Hematopoietic multipotent progenitor cell treated with erythropoietin and hydrocortisone succinate and interleukin-3 and kit ligand, for 17 days (in vitro differentiated cells): ENCODE results near the gene SSU72.
"Not testable (repeated sequence)": the region's sequence is repeated elsewhere in the genome, so short reads cannot be mapped to it uniquely, and the experiment has no call there.

Source experiments
- DNase-seq: peaks from one replicate; pipeline ENCODE4 v3.0.0-alpha.2; 2015; ENCODE audit warnings: low spot score

The SSU72 gene

GRCh38 chr1:1595341-1595740 is 20.7 kb upstream of the SSU72 start:
- DNase-seq = not testable (repeated sequence)

GRCh38 chr1:1594602-1595260 is 20.1 kb upstream of the SSU72 start:
- no peak for DNase-seq

GRCh38 chr1:1593834-1594601 is 19.4 kb upstream of the SSU72 start:
- no peak for DNase-seq

DNA sequence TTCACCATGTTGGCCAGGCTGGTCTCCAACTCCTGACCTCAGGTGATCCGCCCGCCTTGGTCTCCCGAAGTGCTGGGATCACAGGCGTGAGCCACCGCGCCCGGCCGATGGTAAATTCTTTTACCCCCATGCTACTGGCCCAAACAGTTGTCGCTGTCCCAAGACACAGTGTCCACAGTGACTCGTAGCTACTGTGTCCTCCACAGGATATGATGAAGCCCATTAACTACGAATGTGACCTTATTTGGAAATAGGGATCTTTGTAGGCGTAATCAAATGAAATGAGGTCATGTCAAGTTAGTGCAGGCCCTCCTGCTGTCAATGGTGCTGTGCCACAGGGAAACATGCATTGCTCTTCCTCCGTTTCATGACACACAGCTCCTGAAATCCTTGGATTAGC is 16.8 kb upstream of the SSU72 start:
- DNase-seq = no peak

DNA sequence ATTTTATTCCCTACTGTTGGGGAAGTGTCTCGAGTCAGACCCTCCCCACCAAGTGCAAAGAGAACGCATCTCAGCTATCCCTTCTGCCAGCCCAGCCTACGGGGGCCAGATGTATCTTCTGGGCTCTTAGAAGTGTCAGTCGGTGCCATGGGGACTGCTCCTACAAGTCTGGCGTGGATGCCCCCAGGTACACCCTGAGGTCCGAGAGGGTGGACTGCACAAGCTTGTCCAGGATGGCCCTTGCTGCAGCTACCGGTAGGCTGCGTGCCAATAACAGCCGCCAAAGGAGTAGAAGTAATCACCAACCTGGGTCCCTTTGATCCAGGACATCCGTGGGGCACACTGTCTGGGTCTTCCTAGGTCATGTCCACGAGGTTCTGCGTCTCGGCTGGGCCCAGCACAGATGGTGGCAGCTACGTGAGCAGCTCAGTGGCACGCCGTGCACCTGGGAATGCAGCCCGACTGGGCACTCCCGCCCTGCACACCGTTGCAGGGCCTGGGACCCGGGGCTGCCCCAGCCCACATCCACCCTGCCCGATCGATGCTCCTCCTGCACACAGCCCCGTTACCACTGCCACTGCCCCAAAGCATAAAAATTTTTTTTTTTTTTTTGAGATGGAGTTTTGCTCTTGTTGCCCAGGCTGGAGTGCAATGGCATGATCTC is 8.8 kb upstream of the SSU72 start:
- DNase-seq = no peak

DNA sequence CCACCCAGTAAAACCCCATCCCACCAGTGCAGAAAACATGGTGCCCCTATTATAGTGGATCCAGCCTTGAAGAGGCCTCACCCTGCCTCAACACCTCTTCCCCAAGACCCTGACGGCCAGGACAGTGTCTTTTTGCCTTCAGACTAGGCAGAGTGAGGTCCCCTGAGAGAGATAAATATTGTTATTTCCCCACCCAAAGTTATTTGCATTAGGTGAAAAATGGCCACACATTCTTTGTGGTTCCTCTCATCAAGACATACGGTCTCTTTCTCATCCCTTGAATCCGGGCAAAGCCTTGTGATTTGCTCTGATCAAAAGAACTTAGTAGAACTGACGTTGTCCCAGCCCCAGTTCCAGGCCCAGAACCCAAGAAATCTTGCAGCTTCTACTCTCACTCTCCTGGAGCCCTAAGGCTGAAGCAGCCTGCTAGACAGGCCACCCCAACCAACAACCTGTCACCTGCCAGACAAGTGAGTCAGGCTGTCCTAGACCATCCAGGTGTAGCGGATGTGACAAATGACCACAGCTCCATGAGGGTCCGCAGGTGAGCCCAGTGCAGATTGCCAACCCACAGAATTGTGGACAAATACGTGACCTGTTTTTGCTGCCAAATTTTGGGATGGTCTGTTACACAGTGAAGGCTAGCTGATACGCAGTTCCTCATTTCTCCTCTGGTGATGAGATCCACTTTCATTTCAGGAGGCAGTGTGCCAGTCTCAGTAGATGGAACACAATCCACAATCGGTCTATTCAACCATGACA is 8.1 kb upstream of the SSU72 start:
- DNase-seq = no peak

DNA sequence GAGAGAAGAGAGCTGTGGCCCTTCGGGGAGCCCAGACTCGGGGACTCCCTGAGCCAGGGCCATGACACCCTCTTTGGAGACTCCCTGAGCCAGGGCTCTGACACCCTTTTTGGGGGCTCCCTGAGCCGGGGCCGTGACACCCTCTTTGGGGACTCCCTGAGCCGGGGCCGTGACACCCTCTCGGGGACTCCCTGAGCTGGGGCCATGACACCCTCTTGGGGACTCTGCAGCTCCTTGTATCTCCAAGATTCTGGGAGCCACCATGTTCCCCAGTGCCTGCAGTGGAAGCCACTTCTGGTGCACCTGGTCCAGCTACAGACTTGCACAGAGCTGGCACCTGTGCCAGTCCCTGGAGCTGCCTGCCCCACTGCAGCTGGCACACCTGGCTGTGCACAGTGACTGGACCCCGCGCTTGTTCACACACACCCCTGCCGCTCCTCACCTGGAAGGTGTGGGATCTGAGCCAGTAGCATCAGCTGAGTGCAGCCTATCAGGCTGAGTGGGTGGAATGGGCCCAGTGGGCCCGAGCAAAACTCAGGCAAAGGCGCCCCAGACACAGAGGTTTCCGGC is 3.8 kb upstream of the SSU72 start:
- no peak for DNase-seq

DNA sequence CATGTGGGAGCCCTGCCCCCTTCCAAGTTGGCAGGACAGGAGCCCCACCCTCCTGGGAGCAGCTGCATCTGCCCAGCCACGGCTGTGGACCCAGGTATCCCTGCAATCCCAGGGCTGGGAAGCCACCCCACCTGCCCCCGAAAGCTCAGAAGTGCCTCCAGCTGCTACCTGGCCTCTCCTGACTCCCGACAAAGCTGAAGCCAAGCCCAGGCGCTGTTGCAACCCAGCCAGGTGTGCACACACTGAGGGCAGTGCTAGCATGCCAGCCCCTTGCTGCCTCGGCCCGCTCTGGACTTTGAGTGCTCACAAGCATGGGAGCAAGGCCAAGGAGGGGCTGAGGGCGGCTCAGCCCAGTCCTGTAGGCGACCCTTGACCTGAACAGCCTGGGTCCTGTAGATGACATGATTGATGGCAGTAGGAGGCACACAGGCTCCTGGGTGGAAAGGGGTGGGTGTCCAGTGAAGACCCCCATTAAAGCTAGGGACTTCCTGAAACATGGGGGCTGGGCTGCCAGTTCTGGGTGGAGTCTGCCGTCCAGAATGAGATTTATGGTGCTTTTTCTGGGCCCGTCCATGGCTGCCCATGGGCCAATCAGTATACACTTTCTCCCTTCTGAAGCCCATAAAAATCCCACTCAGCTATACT is 2.8 kb upstream of the SSU72 start:
- DNase-seq = no peak

DNA sequence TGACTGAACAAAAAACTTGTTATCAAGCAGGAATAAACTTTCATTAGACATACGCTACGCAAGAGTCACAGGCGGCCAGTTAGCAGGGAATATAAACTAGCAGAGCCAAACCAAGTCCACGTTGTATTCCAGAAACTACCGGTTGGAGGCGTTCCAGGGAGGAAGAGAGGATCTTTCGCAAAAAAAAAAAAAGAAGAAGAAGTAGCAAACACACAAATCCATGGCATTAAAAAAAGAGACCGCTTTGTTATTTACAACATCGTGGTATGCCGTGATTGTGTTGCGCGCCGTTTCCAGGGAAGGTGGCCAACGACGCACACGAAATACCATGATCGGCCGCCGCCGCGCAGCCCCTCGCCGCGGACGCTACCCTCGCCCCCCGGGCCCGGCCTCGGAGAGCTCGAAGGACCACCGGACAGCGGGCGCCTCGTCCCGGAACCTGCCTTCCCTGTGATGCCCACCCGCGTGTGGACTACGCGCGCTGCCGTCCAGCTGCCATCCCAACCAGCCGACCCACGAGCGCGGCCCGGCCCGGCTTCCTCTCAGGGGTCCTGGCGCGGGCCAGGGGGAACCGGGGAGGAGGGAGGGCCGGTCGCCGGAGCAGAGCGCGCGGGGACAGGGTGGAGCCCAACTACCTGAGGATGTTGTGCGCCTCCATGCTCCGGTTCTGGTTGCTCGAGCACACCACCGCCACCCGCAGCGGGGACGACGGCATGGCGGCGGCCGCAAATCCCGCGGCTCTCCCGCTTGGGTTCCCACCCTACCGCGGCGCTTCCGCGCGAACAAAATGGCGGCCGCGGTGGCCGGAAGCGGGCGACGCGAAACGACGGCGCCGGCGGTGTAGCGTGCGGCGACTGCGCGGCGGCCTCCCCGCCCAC is 581 bp downstream of the SSU72 start:
- peak; percentile 75 for DNase-seq

- DNase-seq = no peak
These were observed 5.3 kb downstream of the SSU72 start for GRCh38 chr1:1569341-1569740.

GRCh38 chr1:1567891-1568291 is 6.8 kb downstream of the SSU72 start:
- no peak for DNase-seq

- no peak for DNase-seq
These were observed 7.3 kb downstream of the SSU72 start for GRCh38 chr1:1567152-1567875.

DNA sequence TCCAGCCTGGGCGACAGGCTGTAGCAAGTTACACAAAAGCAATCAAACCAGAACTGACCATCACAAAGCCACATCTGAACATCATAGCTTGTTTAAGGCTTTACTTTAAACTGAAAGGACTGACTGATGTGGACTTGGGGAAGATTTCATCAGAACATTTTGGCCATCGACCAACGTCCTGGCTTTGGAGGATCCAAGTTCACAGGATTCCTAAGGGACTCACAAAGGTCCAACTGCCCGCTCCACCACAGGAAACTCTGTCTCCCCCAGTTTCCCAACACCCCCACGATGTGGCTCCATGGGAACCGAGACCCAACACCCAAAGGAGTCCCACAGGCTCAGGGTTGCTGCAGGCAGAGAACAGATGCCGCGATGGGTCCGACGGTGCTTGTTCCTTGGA is 9.3 kb downstream of the SSU72 start:
- DNase-seq = no peak

- no peak for DNase-seq
These were observed 10.4 kb downstream of the SSU72 start for GRCh38 chr1:1564268-1564667.

DNA sequence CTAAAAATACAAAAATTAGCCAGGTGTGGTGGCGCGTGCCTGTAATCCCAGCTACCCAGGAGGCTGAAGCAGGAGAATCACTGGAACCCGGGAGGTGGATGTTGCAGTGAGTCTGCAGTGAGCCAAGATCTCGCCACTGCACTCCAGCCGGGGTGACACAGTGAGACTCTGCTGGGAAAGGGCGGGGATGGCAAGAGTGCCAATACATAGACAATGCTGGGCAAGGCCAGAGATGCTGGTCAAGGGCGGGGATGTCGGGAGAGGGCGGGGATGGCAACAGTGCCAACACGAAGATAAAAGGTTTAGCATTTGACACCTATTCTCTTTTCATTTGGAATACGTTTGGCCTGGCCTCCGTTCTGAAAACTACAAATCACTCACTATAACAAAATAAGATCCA is 11.0 kb downstream of the SSU72 start:
- no peak for DNase-seq

GRCh38 chr1:1562556-1563195 is 12.0 kb downstream of the SSU72 start:
- no peak for DNase-seq

DNA sequence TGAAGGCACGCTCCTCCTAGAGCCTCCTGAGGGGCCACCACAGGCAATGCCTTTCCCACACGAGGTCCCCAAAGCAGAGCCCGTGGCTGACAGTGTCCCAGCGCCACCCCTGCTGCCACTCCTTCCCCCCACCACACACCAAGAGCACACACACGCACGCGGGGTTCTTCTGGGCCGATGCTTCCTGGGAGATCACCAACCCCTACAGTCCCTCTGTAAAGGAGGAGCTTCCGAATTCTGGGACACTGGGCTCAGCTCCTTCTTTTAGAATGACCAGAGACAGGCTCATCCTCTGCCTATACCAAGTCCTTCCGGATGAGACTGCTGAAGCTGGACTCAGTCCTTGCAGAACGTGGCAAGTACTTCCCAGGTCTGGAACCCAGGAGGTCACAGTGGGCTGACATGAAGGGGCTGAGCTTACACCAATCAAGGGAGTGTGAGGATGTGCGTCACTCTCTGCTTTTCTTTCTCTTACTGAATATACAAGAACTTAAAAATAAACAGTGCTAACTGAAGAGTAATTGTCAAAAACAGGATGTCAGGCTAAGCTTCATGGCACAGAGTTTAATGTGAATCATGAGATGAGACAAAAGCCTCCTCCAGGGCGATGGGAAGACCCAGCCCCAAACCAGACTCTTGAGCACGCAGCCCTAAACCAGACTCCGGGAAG is 12.7 kb downstream of the SSU72 start:
- DNase-seq = no peak

DNA sequence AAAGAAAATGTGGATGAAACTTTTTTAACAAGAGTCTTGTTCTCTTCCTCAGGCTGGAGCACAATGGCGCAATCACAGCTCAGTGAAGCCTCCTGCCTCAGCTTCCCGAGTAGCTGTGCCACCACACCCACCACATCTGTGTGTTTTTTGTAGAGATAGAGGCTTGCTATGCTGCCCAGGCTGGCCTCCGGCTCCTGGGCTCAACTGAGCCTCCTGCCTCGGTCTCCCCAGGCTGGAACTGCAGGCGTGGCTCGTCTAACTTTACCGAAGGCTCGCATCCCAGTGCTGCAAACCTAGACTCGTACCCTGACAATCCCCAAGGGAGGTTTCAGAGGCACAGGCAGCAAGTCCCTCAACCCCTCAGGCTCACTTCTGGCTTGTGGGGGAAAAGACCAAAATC is 14.5 kb downstream of the SSU72 start:
- no peak for DNase-seq

DNA sequence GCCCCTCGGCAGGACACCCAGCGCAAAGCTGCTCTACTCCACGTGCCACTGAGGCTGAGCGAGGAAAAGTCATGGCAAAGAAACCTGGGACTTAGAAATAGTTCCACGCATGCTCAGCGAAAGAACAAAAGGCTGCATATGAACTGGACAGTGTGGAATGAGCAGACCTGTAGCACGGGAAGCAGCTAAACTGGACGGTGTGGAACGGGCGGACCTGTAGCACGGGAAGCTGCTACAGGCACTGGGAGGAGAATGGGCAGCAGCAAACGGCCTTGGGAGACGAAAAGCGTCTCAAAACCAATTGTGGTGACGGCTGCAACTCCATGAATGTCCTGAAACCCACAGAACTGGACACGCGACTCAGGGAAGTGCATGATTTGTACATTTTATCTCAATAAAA is 15.6 kb downstream of the SSU72 start:
- no peak for DNase-seq
